Gastroesophageal sphincter (tissue), 4 donors: ENCODE data around the gene MYO1G. TPM values are rescaled to one million over a fixed set of nuclear protein-coding genes. Genes with fewer than 3 reads are reported as not detected.

Experiments used
- ATAC-seq: fragments of 150-250 bp; one replicate; pipeline ENCODE4 v1.9.1; 2016; ENCODE audit warnings: mild to moderate bottlenecking, moderate library complexity
- H3K27ac ChIP-seq, 4 donors: fragments of 200-600 bp; sonication (generic) in 3 of 4; 1 replicate in 3 of 4; 2 replicates in 1 of 4; pipeline ENCODE4 v1.5.1; 2016 to 2019
- H3K27me3 ChIP-seq: fragments of 200-600 bp; sonication (generic); one replicate; pipeline ENCODE4 v1.5.1; 2019
- H3K36me3 ChIP-seq, 2 donors: fragments of 200-600 bp; sonication (generic); one replicate each; pipeline ENCODE4 v1.5.1; 2019; ENCODE audit warnings: control low read depth in 1 of 2
- H3K4me1 ChIP-seq, 3 donors: fragments of 200-600 bp; sonication (generic); 1 replicate in 2 of 3; 2 replicates in 1 of 3; pipeline ENCODE4 v1.5.1; 2016 to 2019; ENCODE audit warnings: control low read depth in 2 of 3
- H3K4me3 ChIP-seq, 2 donors: fragments of 200-600 bp; sonication (generic); one replicate each; pipeline ENCODE4 v1.5.1; 2019; ENCODE audit warnings: mild to moderate bottlenecking in 1 of 2, moderate library complexity in 1 of 2
- H3K9me3 ChIP-seq, 3 donors: fragments of 200-600 bp; sonication (generic); one replicate each; pipeline ENCODE4 v1.5.1; 2017 to 2019; ENCODE audit warnings: control low read depth in 2 of 3
- CTCF ChIP-seq, 4 experiments: fragments of 200-600 bp in 2 of 4; fragments of 450-650 bp in 2 of 4; sonication (generic) in 1 of 4; IDR thresholded peaks; one replicate each; pipeline ENCODE4 v1.5.1; 2017 to 2019; ENCODE audit warnings: antibody characterized with exemption in 4 of 4, mild to moderate bottlenecking in 2 of 4, moderate library complexity in 2 of 4
- EP300 ChIP-seq: sonication (generic); formaldehyde crosslinking; IDR thresholded peaks from one replicate; pipeline ENCODE4 v1.6.1; 2017; ENCODE audit warnings: antibody characterized with exemption, mild to moderate bottlenecking
- POLR2A ChIP-seq, 2 donors: fragments of 450-650 bp; IDR thresholded peaks; one replicate each; pipeline ENCODE4 v1.6.1; 2017; ENCODE audit warnings: antibody characterized with exemption in 2 of 2, mild to moderate bottlenecking in 2 of 2, moderate library complexity in 1 of 2
- POLR2AphosphoS5 ChIP-seq: sonication (generic); formaldehyde crosslinking; IDR thresholded peaks from one replicate; pipeline ENCODE4 v1.6.1; 2017; ENCODE audit warnings: antibody characterized with exemption
- WGBS, 2 donors: methylation state at CpG; one replicate each; pipeline ENCODE4 v1.1.5; 2018; ENCODE audit warnings: low coverage in 1 of 2; 5-methylcytosine and 5-hydroxymethylcytosine counted together
- total RNA-seq, 4 donors: library from RNA; depleted of rRNA; stranded (reverse); fragments of >200 nt; gene quantifications; one replicate each; pipeline ENCODE4 v1.1.0, GENCODE V29; 2016

The MYO1G gene
- total RNA-seq, 4 donors from 2014 or later: 1.4 to 3.6 (median 2.0) TPM

- ATAC-seq: no peak
- no peak overlapping the region for H3K4me3 ChIP-seq
- peaks cover 0 to 56% (median 14%) of the 10 kb centered on the region in 3 donors for H3K4me1 ChIP-seq
- H3K27ac ChIP-seq: peak overlapping the region in 3 of 4 donors; percentile 53 to 70 (median 61)
- WGBS, 2 donors: 89 to 93% methylated on average over 2 to 7 of the region's 7 CpGs
- no peak for TF ChIP-seq EP300
- no peak for TF ChIP-seq POLR2AphosphoS5
- no peak for TF ChIP-seq CTCF (IDR thresholded peaks at IDR 0.05)
- no peak for TF ChIP-seq POLR2A (IDR thresholded peaks at IDR 0.05)
- peaks cover 0 to 63% of the 10 kb centered on the region in 2 donors for H3K36me3 ChIP-seq
- no peaks in the 10 kb centered on the region for H3K27me3 ChIP-seq
- H3K9me3 ChIP-seq: no peaks in the 10 kb centered on the region
These were observed 2.4 kb upstream of the MYO1G start for GRCh38 chr7:44981035-44981706.

GRCh38 chr7:44980393-44981034, 1.7 kb upstream of the MYO1G start:
- peaks cover 0 to 62% of the 10 kb centered on the region in 2 donors for H3K36me3 ChIP-seq
- TF ChIP-seq POLR2AphosphoS5: peak; percentile 67
- TF ChIP-seq POLR2A (IDR thresholded peaks at IDR 0.05): no peak
- no peak for TF ChIP-seq EP300
- H3K4me3 ChIP-seq: no peak overlapping the region
- WGBS, 2 donors: 58 to 59% methylated on average over 4 to 5 of the region's 8 CpGs
- H3K27ac ChIP-seq: peak overlapping the region in 3 of 4 donors; percentile 53 to 70 (median 61)
- peaks cover 0 to 50% (median 14%) of the 10 kb centered on the region in 3 donors for H3K4me1 ChIP-seq
- H3K27me3 ChIP-seq: no peaks in the 10 kb centered on the region
- H3K9me3 ChIP-seq: no peaks in the 10 kb centered on the region
- ATAC-seq: peak; percentile 38

- Histone ChIP-seq H3K27me3 (no peaks in the 10 kb centered on the region), H3K27ac (peak overlapping the region in 3 of 4 donors; percentile 53 to 70 (median 61)), H3K4me1 (peaks cover 0 to 42% (median 7%) of the 10 kb centered on the region in 3 donors), H3K4me3 (no peak overlapping the region), H3K36me3 (peaks cover 0 to 54% of the 10 kb centered on the region in 2 donors), H3K9me3 (no peaks in the 10 kb centered on the region)
- TF ChIP-seq POLR2AphosphoS5: no peak
- no peak for TF ChIP-seq EP300
- no peak for TF ChIP-seq POLR2A (IDR thresholded peaks at IDR 0.05)
- no peak for TF ChIP-seq CTCF (IDR thresholded peaks at IDR 0.05)
- WGBS, 2 donors: 43 to 55% methylated on average over 2 to 5 of the region's 8 CpGs
- ATAC-seq: peak; percentile 39
These were observed 922 bp upstream of the MYO1G start for GRCh38 chr7:44979481-44980392.

GRCh38 chr7:44977959-44978335, 868 bp downstream of the MYO1G start:
- H3K36me3 ChIP-seq: peaks cover 0 to 36% of the 10 kb centered on the region in 2 donors
- no peak for ATAC-seq
- H3K27me3 ChIP-seq: no peaks in the 10 kb centered on the region
- WGBS, 2 donors: 80% methylated on average over 1 of the region's 6 CpGs; no CpG with 5 or more reads in 1 of the 2 donors
- TF ChIP-seq POLR2A (IDR thresholded peaks at IDR 0.05) (no peak), POLR2AphosphoS5 (no peak), EP300 (no peak), CTCF (IDR thresholded peaks at IDR 0.05) (no peak)
- no peaks in the 10 kb centered on the region for H3K9me3 ChIP-seq
- H3K4me3 ChIP-seq: peak overlapping the region in 1 of 2 donors; percentile 22
- peaks cover 0 to 31% (median 6%) of the 10 kb centered on the region in 3 donors for H3K4me1 ChIP-seq
- H3K27ac ChIP-seq: peak overlapping the region in 1 of 4 donors; percentile 42
